Neural progenitor cell (in vitro differentiated cells): ENCODE data around the gene RNF4.

Experiments
- CTCF ChIP-seq: fragments of 200-600 bp; sonication (generic); IDR thresholded peaks from 2 replicates; pipeline ENCODE4 v1.5.1; 2017; ENCODE audit warnings: antibody characterized with exemption, mild to moderate bottlenecking
- EZH2phosphoT487 ChIP-seq: fragments of 200-600 bp; sonication (generic); IDR thresholded peaks from 2 replicates; pipeline ENCODE4 v1.6.1; 2017; ENCODE audit warnings: antibody characterized with exemption

- TF ChIP-seq CTCF (no peak), EZH2phosphoT487 (no peak)
Measured at GRCh38 chr4:2494992-2495391, 26.1 kb downstream of the RNF4 start.
